GM04504 (cell line): ENCODE results near the gene GLP1R.
A peak's percentile ranks its signal among the peaks of the same experiment; 100 is the strongest.

Experiments used
- DNase-seq: peaks from one replicate; pipeline ENCODE4 v3.0.0-alpha.2; 2012; ENCODE audit warnings: low read depth

GLP1R gene

DNA sequence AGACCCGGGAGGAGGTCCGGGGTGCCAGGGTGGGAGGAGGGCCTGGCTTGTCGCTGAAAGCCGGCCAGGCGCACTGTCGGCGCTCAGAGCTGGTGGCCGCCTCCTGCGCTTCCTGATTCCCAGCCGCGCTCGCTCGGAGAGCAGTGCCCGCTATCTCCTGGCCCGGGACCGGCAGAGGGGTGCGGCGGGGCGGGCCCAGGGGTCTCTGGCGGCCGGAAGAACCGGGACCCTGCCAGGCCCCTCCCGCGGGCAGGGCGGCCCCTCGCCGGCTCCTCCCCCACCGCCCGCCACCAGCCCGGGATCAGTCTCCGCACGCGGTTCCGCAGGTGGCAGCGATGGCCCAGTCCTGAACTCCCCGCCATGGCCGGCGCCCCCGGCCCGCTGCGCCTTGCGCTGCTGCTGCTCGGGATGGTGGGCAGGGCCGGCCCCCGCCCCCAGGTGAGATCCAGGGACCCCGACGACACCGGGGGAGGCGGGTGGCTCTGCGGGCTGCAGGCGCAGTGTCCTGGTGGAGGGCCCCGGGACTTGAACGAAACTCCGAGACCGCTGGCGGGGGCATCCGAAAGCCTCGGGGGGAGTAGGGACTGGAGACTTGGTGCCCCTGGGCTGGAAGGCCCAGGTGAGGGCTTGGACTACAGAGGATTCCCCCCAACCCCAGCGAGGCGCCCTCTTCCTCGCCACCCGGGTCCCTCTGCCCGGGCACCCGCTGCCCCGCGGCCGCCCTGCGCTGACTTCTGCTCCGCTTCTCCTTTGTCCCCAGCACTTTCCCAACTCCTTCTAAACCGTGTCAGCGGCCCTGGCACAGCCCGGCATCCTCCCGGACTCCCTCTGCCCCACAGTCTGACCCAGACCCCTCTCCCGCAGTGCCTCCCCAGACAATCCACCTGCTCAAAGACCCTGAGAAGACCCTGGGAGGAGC lies at the start of gene GLP1R:
TSS of gene GLP1R (plus strand) at position 301 of the 919 bp plus-strand sequence. CDS start at position 361, 60 bp downstream.
- DNase-seq, result no peak

DNA sequence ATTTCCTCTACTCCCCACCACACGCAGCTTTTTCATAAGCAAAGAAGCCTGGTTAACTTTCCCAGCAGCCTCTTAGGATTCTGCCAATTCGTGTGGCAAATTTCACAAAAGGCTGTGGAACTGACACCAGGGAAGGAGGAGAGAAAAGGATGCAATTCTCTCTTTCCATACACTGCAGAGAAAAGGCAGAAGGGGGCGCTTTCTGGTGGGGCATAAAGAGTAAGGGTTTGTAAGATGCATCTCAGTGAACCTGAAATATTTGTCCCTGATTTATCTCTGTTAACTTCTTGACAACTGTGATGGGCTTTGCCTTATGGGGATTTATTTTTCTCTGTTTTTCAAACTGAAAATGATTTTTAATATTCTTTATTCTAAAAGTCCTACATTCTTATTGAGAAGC lies 45.5 kb upstream of the GLP1R start:
- no peak for DNase-seq

DNA sequence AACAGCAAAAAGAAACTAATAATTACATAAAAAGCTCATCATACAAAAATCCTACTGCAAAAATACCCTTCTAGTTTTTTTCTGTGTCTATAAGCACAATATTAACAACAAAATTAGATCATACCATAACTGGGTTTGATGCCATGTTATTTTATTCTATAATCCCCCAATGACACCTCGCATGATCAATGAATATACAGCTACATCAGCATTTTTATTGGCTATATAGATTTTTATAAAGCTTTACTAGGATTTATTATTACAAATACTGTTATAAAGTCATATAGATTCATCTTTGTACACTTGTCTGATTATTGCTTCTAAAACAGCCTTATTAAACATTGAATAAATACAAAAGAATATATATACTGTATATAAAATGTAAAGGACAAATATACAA lies 45.1 kb upstream of the GLP1R start:
- DNase-seq, result no peak

DNA sequence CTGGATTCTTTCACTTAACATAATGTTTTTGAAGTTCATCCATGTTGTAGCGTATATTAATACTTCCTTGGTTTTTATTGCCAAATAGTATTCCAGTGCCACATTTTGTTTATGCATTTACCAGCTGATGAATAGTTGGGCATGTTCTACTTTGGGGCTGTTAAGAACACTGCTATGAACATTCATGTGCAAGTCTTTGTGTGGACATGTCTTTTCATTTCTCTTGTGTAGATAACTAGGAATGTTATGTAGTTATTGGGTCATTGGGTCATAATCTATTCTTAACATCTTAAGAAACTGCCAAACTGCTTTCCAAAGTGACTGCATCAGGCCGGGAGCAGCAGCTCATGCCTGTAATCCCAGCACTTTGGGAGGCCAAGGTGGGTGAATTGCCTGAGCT lies 43.8 kb upstream of the GLP1R start:
- DNase-seq, result no peak

DNA sequence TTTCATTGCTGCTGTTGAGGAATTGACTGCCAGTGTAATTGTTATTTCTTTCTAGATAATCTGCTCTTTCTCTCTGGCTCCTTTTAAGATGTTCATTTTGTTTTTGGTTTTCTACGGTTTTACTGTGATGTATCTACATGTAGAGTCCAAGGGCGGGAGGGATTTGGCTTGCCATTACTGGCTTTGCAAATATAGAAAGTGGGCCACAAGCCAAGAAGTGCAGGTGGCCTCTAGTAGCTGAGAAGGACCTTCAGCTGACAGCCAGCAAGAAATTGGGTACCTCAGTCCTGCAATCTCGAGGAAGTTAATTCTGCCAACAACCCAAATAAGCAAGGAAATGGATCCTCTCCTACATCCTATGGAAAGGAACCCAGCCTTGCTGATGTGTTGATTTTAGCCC lies 42.8 kb upstream of the GLP1R start:
- DNase-seq, result no peak

DNA sequence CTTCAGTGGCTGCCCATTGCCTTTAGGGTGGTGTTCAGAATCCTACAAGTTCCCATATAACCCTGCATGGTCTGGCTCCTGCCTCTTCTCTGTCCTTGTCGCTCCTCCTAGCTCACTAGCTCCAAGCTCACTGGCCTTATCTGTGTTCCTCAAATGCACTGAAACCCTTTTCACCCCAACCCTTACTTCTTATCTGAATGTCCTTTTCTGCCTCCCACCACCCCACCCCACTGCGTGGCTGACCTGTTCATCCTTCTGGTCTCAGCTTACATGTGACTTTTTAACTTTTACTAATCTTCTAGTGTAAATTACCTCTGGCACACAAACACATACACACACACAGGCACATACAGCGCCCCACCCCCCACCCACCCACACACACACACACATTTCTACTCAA lies 41.0 kb upstream of the GLP1R start:
- no peak for DNase-seq

DNA sequence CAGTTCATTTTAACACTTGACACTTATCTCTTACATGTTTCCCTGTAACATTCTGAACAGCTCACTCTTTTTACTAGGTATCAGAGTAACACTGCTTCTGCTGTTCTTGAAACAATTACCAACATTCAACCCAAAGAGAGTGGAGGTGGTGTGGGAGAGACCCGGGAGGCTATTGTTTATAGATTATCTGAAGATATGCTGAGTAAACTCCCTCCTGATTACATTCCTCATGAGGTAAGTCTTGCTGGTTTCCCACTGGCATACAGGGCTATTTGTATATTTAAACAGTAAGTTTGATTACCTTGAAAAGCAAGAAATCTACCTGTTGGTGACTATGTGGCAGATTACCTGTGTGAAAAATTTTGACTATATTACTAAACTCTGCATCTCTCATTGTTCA lies 39.8 kb upstream of the GLP1R start:
- no peak for DNase-seq

DNA sequence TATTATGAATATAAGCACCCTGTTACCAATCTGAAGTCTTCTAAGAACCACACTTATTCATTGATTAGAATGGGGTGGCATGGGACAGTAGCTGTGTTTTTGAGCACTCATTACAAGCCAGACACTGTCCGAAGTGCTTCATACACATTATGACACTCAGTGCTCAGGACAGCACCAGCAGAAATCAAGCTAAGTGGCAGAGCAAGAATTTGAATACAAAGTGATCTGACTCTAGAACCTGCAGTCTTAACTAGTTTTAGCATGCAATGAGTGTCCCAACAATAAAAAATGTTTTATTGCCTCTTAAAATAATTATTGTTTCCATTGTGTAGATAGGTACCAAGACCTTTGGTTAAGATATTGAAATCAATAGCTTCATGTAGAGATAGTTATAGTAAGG lies 39.1 kb upstream of the GLP1R start:
- no peak for DNase-seq

DNA sequence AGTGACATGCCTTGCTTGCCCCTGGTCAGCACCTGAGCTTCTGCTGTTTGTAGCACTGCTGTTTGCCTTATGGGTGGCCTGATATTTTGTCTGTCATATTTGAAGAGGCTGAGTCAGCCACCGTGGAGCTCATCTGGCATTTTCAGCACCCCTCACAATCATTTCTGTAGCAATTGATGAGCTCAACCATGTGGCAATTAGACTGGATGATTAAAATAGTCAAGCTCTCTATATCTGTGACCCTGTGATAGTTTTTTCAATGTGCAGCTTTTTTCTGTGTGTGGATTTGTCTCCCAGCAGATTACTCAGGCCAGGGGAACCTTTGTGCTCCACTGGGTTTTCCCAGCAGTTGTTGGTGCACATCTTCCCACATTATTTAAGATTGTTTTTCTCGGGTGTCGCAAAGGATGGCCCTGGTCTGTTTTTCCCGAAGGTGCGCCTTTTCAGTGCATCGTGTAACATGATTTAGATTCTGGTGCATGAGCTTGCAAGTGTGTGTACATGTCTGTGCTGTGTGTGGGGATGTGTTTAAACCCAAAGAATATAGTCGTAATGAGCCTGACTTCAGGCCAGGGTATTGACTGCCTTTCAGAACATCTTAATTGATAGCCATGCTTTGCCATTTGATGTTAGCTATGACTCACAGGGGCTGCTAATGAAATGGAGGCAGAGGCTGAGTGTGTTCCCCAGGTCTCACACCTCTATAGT lies 31.6 kb upstream of the GLP1R start:
- no peak for DNase-seq

DNA sequence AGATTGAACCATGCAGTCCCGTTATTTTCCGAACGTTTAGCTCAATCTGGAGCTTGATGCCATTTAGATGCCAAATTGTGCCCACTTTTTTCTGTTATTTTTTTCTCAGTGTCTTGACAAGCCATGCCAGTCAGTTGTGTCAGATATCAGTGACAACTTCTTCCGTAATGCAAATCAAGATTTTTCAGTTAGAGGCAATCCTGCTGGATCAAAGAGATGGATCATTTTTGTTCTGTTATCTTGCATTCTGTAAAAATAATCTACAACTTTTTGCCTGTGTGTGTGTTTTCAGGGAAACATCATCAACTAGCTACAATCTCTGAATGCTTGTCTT lies 31.1 kb upstream of the GLP1R start:
- DNase-seq, result no peak

DNA sequence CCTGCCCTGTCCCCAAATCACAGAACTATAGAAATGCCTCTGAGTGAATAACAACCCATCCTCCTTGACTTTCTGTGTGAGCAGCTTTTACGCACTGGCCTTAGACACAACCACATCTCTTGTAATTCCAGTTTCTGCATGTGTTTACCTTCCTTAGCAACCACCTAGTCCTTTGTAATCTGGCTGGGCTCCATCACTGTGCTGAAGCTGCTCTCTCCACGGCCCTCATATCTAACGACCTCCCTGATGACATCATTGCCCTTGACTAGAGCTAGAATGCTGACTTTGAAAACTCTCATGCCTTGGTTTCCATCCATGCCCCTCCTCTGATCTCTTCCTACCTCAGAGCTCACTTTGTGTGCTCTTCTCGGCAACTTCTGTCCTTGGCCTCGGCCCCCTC lies 30.5 kb upstream of the GLP1R start:
- no peak for DNase-seq

DNA sequence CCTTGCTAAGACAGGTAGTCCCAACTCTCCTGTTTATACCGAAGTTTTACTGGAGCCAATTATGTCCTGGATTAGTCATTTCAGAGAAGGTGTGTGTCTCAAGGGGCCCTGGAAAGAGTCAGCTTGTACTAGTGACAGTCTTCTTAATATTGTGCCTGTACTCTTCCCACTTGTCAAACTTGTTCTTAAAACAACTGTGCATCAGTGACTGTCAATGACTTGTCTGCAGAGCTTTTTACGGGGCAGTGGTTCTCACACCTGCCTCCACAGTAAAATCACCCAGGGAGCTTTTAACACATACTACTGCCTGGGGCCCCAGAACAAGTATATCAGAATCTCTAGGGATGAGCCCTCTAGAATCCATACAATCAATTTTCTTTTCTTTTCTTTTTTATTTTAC lies 28.4 kb upstream of the GLP1R start:
- no peak for DNase-seq

DNA sequence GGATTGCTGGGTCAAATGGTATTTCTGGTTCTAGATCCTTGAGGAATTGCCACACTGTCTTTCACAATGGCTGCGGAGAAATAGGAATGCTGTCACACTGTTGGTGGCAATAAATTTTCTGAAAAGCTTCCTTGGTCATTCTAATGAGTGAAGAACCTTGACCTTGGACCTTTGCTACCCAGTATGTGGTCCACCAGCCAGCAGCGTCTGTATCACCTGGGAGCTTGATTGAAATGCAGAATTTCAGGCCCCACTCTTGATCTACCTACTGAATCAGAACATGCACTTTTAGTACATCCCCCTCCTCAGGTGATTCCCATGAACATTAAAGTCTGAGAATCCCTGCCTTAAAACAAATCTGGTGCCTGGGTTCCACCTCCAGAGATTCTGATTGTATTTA lies 27.5 kb upstream of the GLP1R start:
- DNase-seq, result no peak

DNA sequence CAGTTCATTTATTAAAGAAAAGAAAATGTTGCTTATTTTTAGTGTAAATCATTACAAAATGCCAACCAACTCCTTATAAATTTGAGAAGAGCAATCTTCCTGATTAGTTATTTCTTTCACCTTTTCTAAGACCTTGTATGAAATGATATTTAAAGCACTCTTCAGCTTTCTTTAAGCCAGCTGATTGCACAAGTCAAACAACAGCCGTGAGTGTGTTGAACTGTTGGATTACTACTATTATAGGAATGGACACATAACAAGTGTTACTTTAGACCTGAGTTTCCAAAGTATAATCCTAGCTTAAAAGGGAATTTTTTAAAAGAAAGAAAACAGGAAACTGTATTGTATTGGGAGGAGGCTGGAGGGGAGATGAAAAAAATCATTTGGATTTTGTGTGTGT lies 26.8 kb upstream of the GLP1R start:
- no peak for DNase-seq

DNA sequence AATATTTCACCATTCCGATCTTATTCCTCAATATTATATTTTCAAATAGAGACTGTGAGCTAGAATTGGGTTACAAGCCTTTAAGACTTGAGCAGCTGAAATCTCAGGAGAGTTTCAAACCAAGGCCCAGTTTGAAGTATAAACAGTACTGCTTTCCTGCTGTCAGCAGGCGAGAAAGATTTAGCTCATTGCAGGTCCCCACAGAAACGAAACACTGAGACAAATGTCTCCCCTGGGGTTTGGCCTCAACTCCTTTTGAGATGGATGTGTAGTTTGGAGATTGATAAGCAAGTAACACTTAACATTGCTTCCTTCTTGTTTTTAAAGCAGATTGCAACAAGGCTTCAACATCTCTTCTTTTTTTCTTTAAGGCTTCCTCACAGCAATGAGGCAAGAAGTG lies 22.4 kb upstream of the GLP1R start:
- DNase-seq, result no peak

DNA sequence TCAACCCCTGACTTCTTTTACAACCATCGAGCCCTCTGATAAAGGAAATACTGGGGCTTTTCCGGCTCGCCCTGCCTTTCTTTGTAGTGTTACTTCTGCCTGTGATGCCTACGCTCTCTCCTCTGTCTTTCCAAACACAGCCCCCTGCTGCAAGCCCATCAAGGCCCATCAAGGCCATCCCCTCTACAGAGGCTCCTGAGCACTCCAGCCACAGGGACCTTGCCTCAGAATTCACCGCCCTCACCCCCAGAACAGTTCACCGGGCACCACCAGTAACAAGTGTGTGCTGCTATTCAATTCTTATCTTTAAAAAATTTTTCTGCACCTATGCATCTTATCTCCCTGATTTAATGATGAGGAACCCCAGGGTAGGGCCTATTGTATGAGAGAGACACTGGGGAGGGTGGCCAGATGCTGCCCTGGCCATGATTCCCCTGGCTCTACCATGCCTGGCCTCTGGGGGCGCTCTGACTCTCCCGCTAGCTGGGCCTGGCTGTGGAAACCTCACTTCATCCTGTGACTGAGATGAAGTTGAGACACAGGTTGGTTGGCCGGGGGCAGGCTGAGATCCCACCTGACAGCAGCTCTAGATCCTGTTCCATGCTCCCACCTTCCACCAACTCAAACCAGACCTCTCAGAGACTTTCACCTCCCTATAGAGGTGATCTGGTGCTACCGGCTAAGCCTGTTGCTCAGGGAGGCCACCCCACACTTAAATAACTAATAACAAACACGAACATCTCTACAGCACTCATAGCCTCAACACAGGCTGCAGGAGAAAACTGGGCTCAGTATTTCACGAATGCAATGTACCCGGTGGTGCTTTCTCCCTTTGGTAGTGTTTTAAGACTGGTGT lies 19.2 kb upstream of the GLP1R start:
- DNase-seq, result peak; percentile 3

DNA sequence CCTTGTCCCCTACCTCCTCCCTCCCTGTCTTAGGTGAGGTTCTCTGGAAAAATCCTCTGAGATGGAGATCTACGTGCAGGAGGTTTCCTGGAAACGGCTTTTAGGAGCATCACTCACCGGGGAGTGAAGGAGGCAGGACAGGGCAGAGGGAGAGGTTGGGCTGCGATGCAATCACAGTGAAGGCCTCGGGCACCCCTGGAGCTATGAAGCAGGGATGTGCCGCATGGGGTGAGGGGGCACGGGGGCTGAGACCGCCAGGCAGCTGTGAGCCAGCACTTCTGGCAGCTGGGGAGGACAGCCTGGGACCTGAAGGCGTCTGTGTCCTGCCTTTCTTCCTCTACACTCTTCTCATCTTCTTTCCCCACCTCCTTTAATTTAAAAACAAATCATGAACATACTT lies 12.9 kb upstream of the GLP1R start:
- DNase-seq, result no peak

DNA sequence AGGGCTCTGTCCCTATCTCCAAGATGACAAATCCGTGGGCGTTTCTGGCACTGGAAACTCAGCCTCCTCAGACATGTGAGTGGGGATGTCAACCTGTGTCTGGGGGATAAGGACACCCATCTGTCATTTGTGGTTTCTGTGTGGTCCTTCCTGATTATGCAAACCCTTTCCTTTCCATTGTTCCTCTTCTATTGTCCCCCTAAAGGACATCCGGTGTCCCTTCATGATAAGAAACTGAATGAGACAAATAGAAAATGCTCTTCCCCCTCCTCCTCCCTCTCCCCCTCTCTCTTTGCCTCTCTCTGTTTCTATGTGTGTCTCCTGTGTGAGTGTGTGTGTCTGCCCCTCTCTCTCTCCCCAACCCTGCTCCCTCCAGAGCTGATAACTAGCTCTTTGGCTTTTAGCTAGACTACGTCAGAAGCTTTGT lies 11.5 kb upstream of the GLP1R start:
- DNase-seq, result no peak

DNA sequence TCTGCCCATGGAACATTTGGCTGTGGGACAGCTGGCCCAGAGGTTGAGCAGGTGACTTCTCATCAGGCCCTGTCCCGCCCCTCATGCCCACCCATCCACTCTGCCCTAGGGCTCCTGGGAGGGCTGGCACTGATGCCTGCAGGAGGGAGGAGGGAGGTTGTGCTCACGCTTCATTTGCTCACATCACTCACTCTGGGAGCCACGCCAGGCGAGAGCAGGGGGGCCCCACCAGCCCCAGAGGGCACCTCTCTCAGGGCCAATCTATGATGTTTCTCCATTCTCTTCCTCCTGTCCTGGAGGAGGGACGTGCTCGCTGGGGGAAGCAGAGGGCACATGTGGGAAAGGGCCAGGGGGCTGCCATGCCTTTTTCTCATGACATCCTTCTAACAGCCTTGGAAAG lies 10.9 kb upstream of the GLP1R start:
- no peak for DNase-seq

DNA sequence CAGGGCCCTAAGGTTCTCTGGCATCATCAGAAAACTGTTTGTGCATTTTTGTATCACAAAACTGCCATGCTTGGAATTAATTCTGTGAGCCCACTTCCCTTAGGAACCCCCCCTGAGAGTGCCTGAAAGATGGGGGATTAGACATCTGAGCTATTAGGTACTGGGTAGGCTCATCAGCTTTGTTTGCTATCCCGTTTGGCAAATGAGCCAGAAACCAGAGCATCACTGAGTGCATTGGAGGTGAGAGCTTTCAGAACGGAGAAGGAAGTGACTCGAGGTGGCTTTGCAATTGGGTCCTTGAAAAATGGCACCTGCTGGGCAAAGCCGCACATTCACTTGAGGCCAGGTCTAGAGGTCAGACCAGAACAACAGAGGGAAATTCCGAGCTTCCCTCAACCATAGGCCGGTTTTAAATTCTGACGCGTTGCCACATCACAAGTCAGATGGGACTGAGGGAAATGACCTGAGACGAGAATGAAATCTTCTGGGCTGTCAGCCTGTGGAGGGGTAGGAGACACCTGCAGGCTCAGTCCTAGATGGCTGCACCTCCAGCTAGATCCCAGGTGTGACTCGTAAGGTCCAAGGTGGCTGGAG lies 8.4 kb upstream of the GLP1R start:
- no peak for DNase-seq

DNA sequence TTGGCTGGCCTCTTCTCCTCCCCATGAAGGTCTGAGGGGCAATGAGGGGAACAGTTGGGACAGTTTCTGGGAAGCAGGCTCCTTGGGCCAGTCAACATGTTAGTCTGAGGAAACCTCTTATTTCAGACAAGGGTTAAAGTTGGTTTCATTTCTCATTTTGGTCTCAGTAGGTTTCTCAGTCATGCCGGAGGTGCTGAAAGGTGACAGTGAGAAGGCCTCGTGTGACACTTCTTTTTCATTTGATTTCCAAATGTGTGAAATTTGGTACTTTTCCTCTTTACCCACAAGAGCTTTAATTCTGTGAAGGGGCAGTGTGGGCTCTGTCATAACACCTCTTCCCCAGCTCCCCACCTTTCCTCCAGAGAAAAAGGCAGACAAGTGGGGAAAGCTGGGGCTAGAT lies 7.5 kb upstream of the GLP1R start:
- DNase-seq, result no peak

DNA sequence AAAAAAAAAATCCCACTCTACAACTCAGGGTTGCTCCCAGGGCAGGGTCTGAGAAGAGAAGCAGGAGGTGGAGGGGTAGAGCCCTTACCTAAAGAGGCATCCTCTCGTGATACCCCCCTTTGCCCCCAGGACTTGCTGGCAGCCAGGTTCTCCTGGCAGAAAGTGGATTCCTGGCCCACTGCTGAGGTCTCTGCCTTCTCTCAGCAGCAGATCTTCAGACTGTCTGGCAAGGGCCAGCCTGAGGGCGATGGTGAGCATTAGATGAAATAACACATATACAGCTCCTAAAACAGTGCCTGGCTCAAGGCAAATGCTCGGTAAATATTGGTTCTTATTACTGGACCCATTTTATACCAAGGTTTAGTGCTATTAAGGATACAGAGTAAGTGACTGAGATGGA lies 4.8 kb upstream of the GLP1R start:
- DNase-seq, result no peak
